AG20443 (cell line): ENCODE data around the gene LRRN4CL.
"Not testable (repeated sequence)": the region's sequence is repeated elsewhere in the genome, so short reads cannot be mapped to it uniquely, and the experiment has no call there.

Experiments
- DNase-seq: peaks from one replicate; pipeline ENCODE4 v3.0.0; 2012; ENCODE audit warnings: low spot score, mixed read lengths

The LRRN4CL gene

GRCh38 chr11:62676698-62677097, 12.6 kb downstream of the LRRN4CL start:
- no peak for DNase-seq

DNA sequence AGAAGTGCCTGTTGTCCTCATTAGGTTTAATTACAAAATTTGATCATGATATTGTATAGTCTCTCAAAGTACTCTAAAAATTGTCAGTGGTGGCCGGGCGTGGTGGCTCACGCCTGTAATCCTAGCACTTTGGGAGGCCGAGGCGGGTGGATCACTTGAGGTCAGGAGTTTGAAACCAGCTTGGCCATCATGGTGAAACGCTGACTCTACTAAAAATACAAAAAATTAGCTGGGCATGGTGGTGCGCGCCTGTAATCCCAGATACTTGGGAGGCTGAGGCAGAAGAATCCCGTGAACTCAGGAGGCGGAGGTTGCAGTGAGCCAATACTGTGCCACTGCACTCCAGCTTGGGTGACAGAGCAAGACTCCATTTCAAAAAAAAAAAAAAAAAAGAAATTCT, 13.9 kb downstream of the LRRN4CL start:
- not testable (repeated sequence) for DNase-seq

- DNase-seq, result no peak
Observed at GRCh38 chr11:62673196-62673525, 16.2 kb downstream of the LRRN4CL start.

GRCh38 chr11:62671608-62672389, 17.5 kb downstream of the LRRN4CL start, which contains the start of the genes LBHD1 and UQCC3:
TSS of gene LBHD1 (minus strand) at chr11:62672267. CDS start at chr11:62670031, 2,236 bp downstream.
TSS of gene UQCC3 (plus strand) at chr11:62671673. CDS start at chr11:62671746, 73 bp downstream.
- DNase-seq, result peak; percentile 79

DNA sequence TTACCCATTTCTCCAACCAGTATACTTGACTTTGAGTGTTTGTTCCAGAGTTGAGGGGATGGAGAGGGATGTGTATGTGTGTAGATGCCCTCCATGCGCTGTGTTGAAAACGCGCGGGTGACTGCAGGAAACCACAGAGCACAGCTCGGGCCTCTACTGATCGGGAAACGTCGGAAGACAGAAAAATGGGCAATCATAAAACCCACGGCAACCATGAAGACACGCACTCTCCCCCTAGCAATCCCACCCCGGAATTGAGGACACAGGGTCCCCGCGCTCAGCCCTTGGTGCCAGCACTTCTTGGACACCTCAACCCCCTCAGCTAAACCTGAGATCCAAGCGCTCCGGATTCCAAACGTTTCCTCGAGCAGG, 18.1 kb downstream of the LRRN4CL start:
- peak; percentile 45 for DNase-seq

DNA sequence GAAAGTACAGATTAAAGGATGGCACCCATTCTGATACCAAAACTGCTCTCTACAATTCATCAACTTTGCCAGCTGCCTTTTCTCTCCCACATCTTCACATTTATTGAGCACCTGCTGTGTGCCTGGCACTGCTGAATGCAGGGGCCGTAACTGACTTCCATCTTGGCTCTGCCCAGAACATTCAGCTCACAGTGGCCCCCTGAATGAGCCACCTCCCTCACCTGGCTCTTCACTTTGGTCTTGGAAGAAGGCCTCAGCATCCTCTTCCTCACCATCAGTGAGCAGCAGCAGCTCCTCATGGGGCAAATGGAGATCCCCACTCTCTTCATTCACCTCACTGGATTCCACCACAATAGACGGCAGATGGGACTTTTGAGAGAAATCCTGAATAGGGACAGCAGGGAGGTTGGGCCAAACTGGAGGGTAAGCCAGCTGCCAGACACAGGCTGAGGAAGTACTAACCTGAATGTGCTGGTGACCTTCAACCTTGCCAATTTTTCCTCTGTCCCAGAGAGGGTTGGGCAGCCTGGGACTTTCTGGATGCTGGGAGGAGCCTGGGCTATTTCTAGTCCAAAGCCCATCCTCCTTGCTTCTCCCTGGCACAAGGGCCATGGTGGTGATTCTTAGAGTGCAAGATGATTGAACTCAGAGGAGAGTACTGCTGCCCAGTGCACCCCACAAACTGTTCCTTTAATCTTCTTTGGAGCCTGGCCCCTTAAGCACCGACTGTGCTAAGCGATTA, 19.7 kb downstream of the LRRN4CL start:
- DNase-seq, result no peak

- no peak for DNase-seq
Observed at GRCh38 chr11:62667460-62667859, 21.9 kb downstream of the LRRN4CL start.

- DNase-seq, result no peak
Observed at GRCh38 chr11:62666259-62666926, 22.9 kb downstream of the LRRN4CL start.

GRCh38 chr11:62665599-62666258, 23.6 kb downstream of the LRRN4CL start:
- peak; percentile 56 for DNase-seq

DNA sequence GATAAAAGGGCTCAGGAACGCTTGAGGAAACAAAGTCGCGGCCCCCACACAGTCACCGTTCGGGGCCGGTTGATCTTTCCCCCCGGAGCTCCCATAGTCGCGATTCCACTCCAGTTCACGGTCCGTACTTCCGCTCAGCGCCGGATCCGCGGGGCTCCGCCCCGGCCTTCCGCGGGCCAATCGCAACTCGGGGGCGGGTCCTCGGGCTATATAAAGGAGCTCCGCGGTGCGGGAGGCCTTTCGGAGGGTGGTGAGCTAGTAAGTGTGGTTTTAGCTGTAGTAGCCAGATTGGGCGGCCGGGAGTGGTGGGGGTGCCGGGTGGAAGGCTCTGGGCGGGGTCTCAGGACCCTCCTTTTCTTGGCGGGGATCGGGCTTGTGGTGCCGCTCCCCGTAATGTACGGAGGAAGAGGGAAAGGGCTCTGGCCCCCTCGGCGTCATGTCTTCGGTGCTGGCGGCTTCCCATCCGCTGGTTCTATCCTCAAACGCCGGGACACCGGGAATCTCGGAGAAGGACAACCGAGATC, 24.2 kb downstream of the LRRN4CL start, which contains the start of the genes C11orf98 and CSKMT:
TSS of gene C11orf98 (minus strand) at position 136 of the 524 bp plus-strand sequence. CDS start at position 95, 41 bp downstream.
TSS of gene CSKMT (plus strand) at position 238 of the 524 bp plus-strand sequence. CDS start 568 bp downstream, outside the sequence.
- DNase-seq, result peak; percentile 97

DNA sequence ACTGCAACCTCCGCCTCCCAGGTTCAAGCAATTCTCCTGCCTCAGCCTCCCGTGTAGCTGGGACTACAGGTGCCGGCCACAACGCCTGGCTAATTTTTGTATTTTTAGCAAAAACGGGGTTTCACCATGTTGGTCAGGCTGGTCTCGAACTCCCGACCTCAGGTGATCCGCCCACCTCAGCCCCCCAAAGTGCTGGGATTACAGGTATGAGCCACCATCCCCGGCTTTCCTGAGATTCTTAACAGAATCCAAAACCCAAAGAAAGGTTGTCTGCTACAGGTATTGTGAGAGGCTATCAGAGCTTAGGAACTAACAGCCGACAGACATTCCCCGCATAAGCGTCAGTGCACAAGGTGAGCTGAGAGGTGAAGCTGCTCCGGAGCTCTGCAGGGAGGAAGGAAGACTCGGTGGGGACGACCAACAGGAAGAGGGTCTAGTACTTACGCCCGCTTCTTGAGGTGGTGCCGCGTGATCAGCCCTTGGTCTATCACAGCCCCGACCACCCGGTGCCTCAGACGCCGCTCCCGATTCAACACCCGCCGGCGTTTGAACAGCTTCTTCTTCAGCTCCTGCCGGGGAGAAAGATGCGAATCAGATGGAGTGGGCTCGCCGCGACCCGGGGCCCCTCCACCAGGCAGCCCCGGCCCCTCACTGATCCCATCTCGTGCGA, 24.8 kb downstream of the LRRN4CL start:
- DNase-seq, result no peak

DNA sequence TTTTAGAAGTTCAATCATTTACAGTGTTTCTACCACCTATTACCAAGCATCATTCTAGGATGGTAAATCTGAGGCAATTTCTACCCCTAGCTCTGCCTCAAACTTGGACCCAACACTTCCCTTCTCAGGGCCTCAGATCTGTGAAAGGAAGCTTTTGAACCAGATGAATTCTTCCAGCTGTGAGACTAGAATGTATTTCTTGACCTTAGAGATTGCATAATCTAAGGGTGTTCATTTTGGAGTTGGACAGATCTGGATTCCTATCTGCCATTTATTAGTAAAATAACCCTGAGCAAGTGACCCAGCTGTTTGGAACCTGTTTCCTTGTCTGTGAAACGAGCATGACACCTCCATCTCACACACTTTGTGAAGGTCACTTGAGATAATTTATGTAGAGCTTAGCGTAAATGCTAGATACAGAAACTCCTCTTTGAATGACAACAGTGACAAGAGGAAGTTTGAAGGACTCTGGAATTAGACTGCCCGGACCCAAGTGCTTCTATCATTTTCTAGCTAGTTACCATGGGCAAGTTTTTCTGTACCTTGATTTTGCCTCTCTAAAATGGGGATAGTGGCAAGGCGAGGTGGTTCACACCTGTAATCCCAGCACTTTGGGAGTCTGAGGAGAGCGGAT, 32.4 kb downstream of the LRRN4CL start:
- no peak for DNase-seq

DNA sequence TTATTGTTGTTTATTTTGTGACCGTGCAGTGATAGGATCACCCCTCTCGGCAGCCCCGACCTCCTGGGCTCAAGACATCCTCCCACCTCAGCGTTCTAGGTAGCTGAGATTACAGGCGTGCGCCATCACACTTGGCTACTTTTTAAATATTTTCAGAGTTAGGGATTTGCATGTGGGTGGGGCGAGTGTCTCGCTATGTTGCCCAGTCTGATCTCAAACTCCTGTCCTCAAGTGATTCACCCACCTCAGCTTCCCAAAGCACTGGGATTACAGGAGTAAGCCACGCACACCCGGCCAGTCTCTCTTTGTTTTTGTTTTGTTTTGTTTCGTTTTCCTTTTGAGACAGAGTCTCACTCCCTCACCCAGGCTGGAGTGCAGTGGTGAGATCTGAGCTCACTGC, 35.0 kb downstream of the LRRN4CL start:
- DNase-seq, result no peak

GRCh38 chr11:62652161-62653006, 36.9 kb downstream of the LRRN4CL start:
- DNase-seq, result no peak

DNA sequence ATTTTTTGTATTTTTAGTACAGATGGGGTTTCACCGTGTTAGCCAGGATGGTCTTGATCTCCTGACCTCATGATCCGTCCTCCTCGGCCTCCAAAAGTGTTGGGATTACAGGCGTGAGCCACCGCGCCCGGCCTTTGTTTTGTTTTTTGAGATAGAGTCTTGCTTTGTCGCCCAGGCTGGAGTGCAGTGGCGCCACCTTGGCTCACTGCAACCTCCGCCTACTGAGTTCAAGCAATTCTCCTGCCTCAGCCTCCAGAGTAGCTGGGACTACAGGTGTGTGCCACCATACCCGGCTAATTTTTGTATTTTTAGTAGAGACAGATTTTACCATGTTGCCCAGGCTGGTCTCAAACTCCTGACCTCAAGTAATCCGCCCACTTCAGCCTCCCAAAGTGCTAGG, 39.0 kb downstream of the LRRN4CL start:
- not testable (repeated sequence) for DNase-seq

DNA sequence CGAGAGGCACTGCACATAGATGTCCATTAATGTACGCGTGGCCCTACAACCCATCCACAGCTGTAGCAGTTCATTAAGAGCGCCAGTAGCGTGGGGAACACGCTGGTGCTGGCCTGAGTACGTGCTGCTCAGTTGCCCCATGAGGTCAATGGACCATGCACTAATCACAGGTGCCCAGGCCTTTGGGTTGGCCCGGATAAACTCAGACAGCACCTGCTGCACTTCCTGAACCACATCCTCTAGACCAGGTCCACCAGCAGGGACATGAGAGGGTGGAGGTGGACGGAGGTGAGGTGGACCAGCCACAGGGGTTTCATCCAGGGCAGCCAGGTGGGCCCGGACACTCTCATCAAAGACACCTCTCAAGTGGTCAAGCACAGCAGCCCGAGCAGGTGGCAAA, 39.8 kb downstream of the LRRN4CL start:
- DNase-seq, result no peak

GRCh38 chr11:62648967-62649364, 40.4 kb downstream of the LRRN4CL start:
- no peak for DNase-seq

GRCh38 chr11:62648185-62648966, 41.0 kb downstream of the LRRN4CL start:
- DNase-seq, result no peak

DNA sequence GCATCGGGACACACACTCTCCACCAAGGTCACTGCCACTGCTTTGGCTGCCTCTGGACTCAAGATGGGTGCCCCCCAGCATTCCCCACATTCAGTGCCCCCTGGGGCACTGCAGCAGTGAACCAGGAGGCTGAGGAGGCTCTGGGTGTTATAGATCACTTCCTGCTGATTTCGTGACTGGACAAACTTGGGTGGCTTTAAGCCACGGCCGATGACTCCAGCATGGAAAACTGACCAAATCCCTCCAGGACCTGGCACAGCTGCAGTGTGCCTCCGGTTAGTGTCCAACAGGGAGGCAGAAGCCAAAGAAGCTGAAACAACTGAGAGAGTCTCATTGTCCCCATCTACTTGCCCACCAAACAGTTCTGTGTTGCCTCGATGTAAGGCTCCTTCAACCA, 41.7 kb downstream of the LRRN4CL start:
- DNase-seq, result peak; percentile 63
